HepG2 (cell line): ENCODE data around the gene STXBP2. TPM values are rescaled to one million over a fixed set of nuclear protein-coding genes. Genes with fewer than 3 reads are reported as not detected.
A peak's percentile ranks its signal among the peaks of the same experiment; 100 is the strongest.

Source experiments
- FOXK1 ChIP-seq: sonication (generic); formaldehyde crosslinking; IDR thresholded peaks from 2 replicates; pipeline ENCODE4 v1.4.0; 2020; ENCODE audit warnings: low read depth, missing genetic modification reagents, borderline replicate concordance
- MAF1 ChIP-seq: sonication (generic); formaldehyde crosslinking; IDR thresholded peaks from 2 replicates; pipeline ENCODE4 v1.5.0; 2020; ENCODE audit warnings: missing genetic modification reagents, borderline replicate concordance
- NFATC3 ChIP-seq: sonication (generic); formaldehyde crosslinking; IDR thresholded peaks from 2 replicates; pipeline ENCODE4 v1.5.1; 2020; ENCODE audit warnings: mild to moderate bottlenecking, missing genetic modification reagents
- RFXAP ChIP-seq: sonication (generic); formaldehyde crosslinking; IDR thresholded peaks from 2 replicates; pipeline ENCODE4 v1.4.0; 2020; ENCODE audit warnings: missing genetic modification reagents, borderline replicate concordance
- SATB2 ChIP-seq: sonication (generic); formaldehyde crosslinking; IDR thresholded peaks from 2 replicates; pipeline ENCODE4 v1.5.0; 2020; ENCODE audit warnings: missing genetic modification reagents
- SMARCE1 ChIP-seq: fragments of 450-650 bp; IDR thresholded peaks from 2 replicates; pipeline ENCODE4 v1.6.1; 2017; ENCODE audit warnings: borderline replicate concordance
- ZBTB7B ChIP-seq: sonication (generic); formaldehyde crosslinking; IDR thresholded peaks from 2 replicates; pipeline ENCODE4 v1.4.0; 2020; ENCODE audit warnings: missing genetic modification reagents
- ZFP36L2 ChIP-seq: sonication (generic); formaldehyde crosslinking; IDR thresholded peaks from 2 replicates; pipeline ENCODE4 v1.4.0; 2020; ENCODE audit warnings: missing genetic modification reagents
- ZMYM3 ChIP-seq: sonication (generic); formaldehyde crosslinking; IDR thresholded peaks from 2 replicates; pipeline ENCODE4 v1.5.1; 2020; ENCODE audit warnings: mild to moderate bottlenecking, missing genetic modification reagents
- ZNF20 ChIP-seq: sonication (generic); formaldehyde crosslinking; IDR thresholded peaks from 2 replicates; pipeline ENCODE4 v1.4.0; 2020; ENCODE audit warnings: mild to moderate bottlenecking, moderate library complexity, missing genetic modification reagents
- ZNF234 ChIP-seq: sonication (generic); formaldehyde crosslinking; conservative IDR thresholded peaks from 2 replicates; pipeline ENCODE4 v1.5.1; 2020; ENCODE audit warnings: mild to moderate bottlenecking, missing genetic modification reagents
- ZNF567 ChIP-seq: sonication (generic); formaldehyde crosslinking; IDR thresholded peaks from 2 replicates; pipeline ENCODE4 v1.8.1; 2023; ENCODE audit warnings: mild to moderate bottlenecking, missing genetic modification reagents, borderline replicate concordance
- ZNF784 ChIP-seq: sonication (generic); formaldehyde crosslinking; IDR thresholded peaks from 2 replicates; pipeline ENCODE4 v1.5.1; 2020; ENCODE audit warnings: missing genetic modification reagents, mild to moderate bottlenecking, borderline replicate concordance
- polyA plus RNA-seq, 8 experiments: library from polyadenylated mRNA; depleted of rRNA in 3 of 8; stranded (reverse) in 7 of 8; unstranded in 1 of 8; fragments of >200 nt; fragmentation: Illumina TruSeq in 4 of 8; extraction: Trizol in 4 of 8; gene quantifications; 2 replicates each; pipeline versions ENCODE4 v1.2.1 to v1.2.3, GENCODE V29; 2011 to 2016; ENCODE audit warnings: low read depth in 4 of 8, missing spikeins in 1 of 8, mixed read lengths in 1 of 8; ENCODE audit not compliant: insufficient read depth in 1 of 8
- total RNA-seq, 5 experiments: library from RNA; depleted of rRNA; stranded (reverse); fragments of >200 nt; fragmentation: Illumina TruSeq; extraction: Trizol; gene quantifications; 2 replicates each; pipeline ENCODE4 v1.2.3, GENCODE V29; 2016; ENCODE audit warnings: low read depth in 1 of 5
- TF ChIP-seq, protein P1 (sequence below): sonication (generic); formaldehyde crosslinking; IDR thresholded peaks from 2 replicates; pipeline ENCODE4 v1.4.0; 2020; ENCODE audit warnings: missing genetic modification reagents
- TF ChIP-seq, protein P2 (sequence below): fragments of 450-650 bp; IDR thresholded peaks from 2 replicates; pipeline ENCODE4 v1.6.1; 2017
- TF ChIP-seq, protein P3 (sequence below): sonication (generic); formaldehyde crosslinking; IDR thresholded peaks from 2 replicates; pipeline ENCODE4 v1.4.0; 2020; ENCODE audit warnings: missing genetic modification reagents, borderline replicate concordance
- TF ChIP-seq, protein P4 (sequence below): sonication (generic); formaldehyde crosslinking; IDR thresholded peaks from 2 replicates; pipeline ENCODE4 v1.4.0; 2020; ENCODE audit warnings: low read depth, missing genetic modification reagents
- TF ChIP-seq, protein P5 (sequence below): sonication (generic); formaldehyde crosslinking; IDR thresholded peaks from 2 replicates; pipeline ENCODE4 v1.5.0; 2020; ENCODE audit warnings: mild to moderate bottlenecking, missing genetic modification reagents, borderline replicate concordance
- TF ChIP-seq, protein P6 (sequence below): sonication (generic); formaldehyde crosslinking; IDR thresholded peaks from 2 replicates; pipeline ENCODE4 v1.5.1; 2020; ENCODE audit warnings: missing genetic modification reagents, mild to moderate bottlenecking, borderline replicate concordance

STXBP2 gene
- total and polyA plus RNA-seq, 2 of the 13 experiments (the other 11 are each of a cell fraction or from before 2014, with no cell fraction given), result 22.8 to 40.1 TPM

DNA sequence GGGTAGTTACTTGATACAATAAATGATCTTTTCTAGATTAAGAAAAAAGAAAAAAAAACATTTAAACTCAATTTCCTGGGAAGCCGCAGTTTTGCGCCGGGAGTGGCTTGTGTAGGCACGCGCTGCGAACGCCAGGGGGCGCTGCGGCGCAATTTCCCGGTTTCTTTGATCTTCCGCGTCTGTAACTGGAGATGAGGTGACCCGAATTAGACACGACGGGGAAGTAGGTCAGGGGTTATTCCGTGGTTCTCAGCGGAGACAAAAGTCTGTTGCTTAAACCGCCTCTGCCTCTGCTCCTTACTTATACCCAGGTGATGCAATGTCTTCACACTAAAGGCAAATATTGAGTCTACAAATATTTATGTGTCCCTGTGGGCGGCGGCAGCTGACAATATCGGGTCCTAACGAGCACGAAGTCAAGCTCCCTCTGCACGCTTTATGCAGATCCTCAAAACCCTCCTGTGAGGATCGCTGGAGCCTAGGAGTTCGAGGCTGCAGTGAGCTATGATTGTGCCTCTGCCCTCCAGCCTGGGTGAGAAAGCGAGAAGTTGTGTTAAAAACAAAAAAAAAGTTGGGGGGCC lies 15.2 kb downstream of the STXBP2 start (continued):
- TF ChIP-seq ZMYM3 (CRISPR knock-in tag) (peak; percentile 83), NFATC3 (CRISPR knock-in tag) (no peak), ZBTB7B (peak; percentile 72; the same call in 1 of the 2 replicates), ZFP36L2 (CRISPR knock-in tag) (no peak), ZNF567 (CRISPR knock-in tag) (no peak), FOXK1 (CRISPR knock-in tag) (peak; percentile 96), RFXAP (CRISPR knock-in tag) (no peak), MAF1 (CRISPR knock-in tag) (no peak), ZNF20 (CRISPR knock-in tag) (no peak), SMARCE1 (no peak), ZNF234 (CRISPR knock-in tag) (no peak), ZNF784 (CRISPR knock-in tag) (peak; percentile 66; the same call in 1 of the 2 replicates), SATB2 (CRISPR knock-in tag) (no peak)
- TF ChIP-seq, protein P1, sequence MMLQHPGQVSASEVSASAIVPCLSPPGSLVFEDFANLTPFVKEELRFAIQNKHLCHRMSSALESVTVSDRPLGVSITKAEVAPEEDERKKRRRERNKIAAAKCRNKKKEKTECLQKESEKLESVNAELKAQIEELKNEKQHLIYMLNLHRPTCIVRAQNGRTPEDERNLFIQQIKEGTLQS, result peak; percentile 93
- TF ChIP-seq, protein P2, sequence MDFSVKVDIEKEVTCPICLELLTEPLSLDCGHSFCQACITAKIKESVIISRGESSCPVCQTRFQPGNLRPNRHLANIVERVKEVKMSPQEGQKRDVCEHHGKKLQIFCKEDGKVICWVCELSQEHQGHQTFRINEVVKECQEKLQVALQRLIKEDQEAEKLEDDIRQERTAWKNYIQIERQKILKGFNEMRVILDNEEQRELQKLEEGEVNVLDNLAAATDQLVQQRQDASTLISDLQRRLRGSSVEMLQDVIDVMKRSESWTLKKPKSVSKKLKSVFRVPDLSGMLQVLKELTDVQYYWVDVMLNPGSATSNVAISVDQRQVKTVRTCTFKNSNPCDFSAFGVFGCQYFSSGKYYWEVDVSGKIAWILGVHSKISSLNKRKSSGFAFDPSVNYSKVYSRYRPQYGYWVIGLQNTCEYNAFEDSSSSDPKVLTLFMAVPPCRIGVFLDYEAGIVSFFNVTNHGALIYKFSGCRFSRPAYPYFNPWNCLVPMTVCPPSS, result no peak
- TF ChIP-seq, protein P3, sequence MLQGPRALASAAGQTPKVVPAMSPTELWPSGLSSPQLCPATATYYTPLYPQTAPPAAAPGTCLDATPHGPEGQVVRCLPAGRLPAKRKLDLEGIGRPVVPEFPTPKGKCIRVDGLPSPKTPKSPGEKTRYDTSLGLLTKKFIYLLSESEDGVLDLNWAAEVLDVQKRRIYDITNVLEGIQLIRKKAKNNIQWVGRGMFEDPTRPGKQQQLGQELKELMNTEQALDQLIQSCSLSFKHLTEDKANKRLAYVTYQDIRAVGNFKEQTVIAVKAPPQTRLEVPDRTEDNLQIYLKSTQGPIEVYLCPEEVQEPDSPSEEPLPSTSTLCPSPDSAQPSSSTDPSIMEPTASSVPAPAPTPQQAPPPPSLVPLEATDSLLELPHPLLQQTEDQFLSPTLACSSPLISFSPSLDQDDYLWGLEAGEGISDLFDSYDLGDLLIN (CRISPR knock-in tag), result no peak
- TF ChIP-seq, protein P4, sequence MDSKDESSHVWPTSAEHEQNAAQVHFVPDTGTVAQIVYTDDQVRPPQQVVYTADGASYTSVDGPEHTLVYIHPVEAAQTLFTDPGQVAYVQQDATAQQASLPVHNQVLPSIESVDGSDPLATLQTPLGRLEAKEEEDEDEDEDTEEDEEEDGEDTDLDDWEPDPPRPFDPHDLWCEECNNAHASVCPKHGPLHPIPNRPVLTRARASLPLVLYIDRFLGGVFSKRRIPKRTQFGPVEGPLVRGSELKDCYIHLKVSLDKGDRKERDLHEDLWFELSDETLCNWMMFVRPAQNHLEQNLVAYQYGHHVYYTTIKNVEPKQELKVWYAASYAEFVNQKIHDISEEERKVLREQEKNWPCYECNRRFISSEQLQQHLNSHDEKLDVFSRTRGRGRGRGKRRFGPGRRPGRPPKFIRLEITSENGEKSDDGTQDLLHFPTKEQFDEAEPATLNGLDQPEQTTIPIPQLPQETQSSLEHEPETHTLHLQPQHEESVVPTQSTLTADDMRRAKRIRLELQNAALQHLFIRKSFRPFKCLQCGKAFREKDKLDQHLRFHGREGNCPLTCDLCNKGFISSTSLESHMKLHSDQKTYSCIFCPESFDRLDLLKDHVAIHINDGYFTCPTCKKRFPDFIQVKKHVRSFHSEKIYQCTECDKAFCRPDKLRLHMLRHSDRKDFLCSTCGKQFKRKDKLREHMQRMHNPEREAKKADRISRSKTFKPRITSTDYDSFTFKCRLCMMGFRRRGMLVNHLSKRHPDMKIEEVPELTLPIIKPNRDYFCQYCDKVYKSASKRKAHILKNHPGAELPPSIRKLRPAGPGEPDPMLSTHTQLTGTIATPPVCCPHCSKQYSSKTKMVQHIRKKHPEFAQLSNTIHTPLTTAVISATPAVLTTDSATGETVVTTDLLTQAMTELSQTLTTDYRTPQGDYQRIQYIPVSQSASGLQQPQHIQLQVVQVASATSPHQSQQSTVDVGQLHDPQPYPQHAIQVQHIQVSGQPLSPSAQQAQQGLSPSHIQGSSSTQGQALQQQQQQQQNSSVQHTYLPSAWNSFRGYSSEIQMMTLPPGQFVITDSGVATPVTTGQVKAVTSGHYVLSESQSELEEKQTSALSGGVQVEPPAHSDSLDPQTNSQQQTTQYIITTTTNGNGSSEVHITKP (CRISPR knock-in tag), result peak; percentile 46; the same call in 1 of the 2 replicates
- TF ChIP-seq, protein P5, sequence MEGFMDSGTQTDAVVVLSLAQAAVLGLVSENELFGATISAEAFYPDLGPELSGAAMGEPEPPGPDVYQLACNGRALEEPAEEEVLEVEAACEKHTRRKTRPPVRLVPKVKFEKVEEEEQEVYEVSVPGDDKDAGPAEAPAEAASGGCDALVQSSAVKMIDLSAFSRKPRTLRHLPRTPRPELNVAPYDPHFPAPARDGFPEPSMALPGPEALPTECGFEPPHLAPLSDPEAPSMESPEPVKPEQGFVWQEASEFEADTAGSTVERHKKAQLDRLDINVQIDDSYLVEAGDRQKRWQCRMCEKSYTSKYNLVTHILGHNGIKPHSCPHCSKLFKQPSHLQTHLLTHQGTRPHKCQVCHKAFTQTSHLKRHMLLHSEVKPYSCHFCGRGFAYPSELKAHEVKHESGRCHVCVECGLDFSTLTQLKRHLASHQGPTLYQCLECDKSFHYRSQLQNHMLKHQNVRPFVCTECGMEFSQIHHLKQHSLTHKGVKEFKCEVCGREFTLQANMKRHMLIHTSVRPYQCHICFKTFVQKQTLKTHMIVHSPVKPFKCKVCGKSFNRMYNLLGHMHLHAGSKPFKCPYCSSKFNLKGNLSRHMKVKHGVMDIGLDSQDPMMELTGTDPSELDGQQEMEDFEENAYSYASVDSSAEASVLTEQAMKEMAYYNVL (CRISPR knock-in tag), result no peak
- TF ChIP-seq, protein P6, sequence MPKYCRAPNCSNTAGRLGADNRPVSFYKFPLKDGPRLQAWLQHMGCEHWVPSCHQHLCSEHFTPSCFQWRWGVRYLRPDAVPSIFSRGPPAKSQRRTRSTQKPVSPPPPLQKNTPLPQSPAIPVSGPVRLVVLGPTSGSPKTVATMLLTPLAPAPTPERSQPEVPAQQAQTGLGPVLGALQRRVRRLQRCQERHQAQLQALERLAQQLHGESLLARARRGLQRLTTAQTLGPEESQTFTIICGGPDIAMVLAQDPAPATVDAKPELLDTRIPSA (CRISPR knock-in tag), result no peak; the same call in 1 of the 2 replicates
